Measurements from ENCODE around the gene SMIM22. TPM values are rescaled to one million over a fixed set of nuclear protein-coding genes. Genes with fewer than 3 reads are reported as not detected.

SMIM22 gene
- total RNA-seq, 1 donor from 2014 or later, result not detected

DNA sequence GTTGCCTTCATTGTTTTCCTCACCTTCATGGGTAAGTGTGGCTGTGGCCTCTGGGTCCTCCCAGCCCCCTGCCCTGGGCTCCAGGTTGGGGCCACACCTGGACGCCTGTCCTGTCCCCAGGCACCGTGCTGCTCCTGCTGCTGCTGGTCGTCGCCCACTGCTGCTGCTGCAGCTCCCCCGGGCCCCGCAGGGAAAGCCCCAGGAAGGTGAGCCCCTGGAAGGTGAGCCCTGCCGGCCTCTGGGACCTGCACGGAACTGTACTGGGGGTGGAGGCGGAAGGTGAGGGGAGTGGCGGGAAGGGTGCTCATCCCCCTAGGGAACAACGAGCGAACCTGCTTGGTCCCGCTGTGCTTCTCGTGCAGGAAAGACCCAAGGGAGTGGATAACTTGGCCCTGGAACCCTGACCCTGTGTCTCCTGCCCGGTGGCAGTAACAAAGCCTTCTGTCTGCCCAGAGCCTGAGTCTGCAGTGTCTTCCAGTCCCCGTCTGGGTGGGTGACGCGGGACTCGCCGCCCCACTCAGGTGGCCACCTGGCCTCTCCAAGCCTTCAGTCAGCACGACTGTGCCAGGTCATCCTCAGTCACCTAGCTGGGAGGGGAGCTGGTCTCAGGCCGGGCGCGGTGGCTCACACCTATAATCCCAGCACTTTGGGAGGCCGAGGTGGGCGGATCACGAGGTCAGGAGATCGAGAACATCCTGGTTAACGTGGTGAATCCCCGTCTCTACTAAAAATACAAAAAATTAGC is 831 bp downstream of the SMIM22 start:
- DNase-seq (ENCODE audit: extremely low read depth, low read depth, low spot score), result no peak

DNA sequence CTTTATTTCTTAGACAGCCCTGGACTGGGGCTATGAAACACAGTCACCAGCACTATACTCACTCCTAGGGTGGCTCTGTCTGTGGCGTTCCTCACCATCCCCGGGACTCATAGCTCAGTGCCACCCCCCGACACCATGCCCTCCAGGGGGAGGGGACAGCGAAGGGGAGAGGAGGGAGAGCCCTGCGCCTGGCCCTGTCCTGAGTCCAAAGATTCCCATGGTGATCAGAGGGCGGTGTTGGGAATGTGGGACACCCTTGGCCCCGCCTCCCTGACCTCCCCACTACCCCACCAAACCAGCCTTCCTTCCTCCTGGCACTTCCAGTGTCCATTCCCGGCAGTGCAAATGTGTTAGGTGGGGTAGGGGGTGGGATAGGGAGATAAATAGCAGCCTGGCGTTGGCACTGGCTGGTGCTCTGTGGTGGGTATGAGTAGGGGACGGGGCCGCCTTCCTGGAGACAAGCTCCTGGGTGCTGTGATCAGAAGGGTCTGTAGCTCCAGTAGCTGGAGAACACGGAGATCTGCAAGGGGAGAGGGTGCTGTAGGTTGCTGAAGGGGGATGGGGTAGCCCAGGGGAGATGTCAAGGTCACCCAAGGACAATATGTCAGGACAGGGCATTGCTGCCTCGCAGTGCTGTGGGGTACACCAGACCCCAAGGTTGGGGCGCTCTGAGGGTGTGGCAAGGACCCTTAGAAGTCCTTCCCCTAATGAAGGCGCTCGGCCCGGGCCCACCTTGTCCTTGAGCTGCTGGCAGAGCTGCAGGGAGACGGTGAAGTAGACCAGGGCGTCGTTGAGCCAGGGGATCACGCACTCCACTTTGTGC is 2.0 kb downstream of the SMIM22 start:
- DNase-seq (ENCODE audit: extremely low read depth, low read depth, low spot score), result no peak

DNA sequence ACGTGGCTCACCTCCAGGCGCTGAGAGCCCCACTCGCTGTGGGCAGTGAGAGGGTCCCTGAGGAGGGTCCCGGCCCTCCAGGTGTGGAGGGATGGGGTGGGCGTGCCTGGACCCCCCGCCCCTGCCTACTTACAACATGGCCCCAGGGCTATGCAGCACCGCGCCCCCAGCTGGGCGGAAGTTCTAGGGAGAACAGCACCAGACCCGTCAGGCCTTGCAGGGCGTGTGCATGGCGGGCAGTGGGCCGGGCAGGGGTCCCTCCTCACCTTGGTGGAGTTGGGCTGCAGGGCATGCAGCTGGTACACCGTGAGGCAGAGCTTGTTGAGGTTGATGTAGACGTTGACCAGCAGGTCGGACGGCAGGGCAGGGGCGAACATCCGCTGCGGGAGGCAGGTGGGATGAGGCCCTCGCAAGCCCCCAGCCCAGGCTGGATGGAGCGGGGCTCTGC is 2.7 kb downstream of the SMIM22 start:
- DNase-seq (ENCODE audit: extremely low read depth, low read depth, low spot score), result no peak

GRCh38 chr16:4798456-4798855 is 3.3 kb downstream of the SMIM22 start:
- no peak for DNase-seq (ENCODE audit: extremely low read depth, low read depth, low spot score)

DNA sequence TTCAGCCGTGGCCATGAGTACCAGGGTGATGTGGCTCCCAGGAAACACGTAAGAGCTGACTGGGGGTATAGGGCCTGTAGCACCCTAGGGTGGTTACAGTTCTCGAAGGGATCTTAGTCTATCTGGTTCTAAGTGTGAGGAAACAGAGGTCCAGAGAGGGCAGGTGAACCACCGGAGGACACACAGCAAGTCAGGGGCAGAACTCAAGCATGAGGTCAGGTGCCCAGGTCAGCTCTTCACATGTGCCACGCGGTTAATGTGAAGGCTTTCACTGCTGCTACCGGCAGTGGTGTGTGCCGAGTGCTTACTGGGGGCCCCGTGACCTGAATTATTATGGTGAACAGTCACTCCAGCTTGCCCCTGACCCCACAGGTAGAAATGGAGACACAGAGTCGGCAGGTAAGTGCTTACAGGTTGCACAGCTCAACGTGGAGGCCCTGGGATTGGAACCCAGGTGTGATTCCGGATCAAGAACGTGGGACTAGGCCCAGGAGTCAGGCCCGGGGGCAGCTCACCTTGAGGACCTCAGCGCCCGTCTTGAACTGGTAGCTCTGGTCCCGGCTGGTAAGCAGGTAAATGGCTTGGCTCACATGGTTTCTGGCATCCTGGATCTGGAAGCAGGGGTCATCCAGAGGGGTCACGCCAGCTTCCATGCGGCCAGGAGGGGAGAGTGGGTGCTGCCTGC is 4.1 kb downstream of the SMIM22 start:
- DNase-seq (ENCODE audit: extremely low read depth, low read depth, low spot score), result no peak

DNA sequence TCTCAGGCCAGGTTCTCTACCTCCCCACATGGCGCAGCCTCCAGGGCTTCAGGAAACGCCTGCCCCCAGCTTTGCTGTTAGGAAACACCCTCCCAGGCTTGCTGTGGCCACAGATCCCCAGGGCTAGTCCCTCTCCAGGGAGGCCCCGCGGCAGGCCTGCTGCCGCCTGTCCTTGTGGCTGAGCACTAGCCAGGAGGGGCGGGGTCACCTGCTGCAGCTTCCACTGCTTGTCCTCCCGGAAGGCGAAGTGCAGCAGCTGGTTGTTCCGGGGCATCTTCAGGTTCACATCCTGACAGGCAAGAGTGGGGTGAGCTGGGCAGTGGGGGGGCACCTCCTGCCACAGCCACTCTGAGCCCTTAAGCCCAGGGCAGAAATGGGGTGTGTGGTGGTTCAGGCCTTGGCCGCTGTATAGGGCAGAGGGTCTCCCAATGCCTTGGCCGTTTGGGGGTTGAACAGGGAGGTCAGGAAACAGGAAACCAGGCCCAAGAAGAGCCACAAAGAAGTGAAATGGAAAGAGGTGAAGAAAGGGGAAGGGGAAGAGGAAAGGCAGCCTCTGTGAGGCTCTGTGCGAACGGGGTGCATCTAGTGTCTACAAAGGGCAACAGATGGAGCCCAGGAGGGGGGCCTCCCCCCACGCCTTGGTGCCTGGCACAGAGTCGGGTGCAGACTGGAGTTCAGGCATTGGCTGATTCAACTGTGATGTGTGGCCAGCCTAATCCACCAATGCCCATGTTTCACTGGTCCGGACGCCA is 5.3 kb downstream of the SMIM22 start:
- DNase-seq (ENCODE audit: extremely low read depth, low read depth, low spot score), result no peak

- no peak for DNase-seq (ENCODE audit: extremely low read depth, low read depth, low spot score)
Measured at GRCh38 chr16:4801051-4801961, 6.1 kb downstream of the SMIM22 start.

DNA sequence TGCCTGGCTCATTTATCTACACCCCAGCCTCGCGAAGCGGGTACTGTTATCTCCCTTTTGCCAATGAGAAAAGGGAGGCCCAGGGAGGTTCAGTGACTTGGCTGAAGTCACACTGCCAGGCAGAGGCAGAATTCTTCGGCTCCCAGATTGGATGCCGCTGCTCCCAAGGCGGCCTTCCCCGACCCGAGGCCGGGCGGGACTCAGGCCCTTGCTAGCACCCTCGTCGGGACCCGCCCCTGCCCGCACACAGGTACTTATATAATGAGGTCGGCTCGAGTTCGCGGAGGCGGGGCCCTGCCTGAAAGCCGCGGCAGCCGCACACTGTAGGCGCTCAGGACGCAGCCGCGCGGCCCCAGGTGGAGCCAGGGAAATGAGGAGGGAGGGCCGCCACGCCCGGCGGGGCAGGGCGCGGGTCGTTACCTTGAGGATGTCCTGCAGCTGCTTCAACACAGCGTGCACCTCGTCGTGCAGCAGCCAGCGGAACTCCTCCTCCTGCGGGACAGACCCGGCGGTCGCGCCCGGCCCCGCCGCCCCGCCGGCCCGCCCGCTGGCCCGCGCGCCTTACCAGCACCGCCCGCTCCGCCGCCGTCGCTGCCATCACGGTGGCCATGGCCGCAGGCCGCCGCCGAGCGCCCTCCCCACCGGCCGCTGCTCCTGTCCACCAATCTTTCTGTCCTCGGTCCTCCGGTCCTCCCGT is 6.9 kb downstream of the SMIM22 start, which contains the start of gene ROGDI:
Gene ROGDI (minus strand): TSS at position 672 of the 697 bp plus-strand sequence. CDS start 62 bp downstream, at position 610.
- DNase-seq (ENCODE audit: extremely low read depth, low read depth, low spot score), result no peak

GRCh38 chr16:4802659-4803287 is 7.6 kb downstream of the SMIM22 start:
- no peak for DNase-seq (ENCODE audit: extremely low read depth, low read depth, low spot score)

- DNase-seq (ENCODE audit: extremely low read depth, low read depth, low spot score), result no peak
Measured at GRCh38 chr16:4803401-4803844, 8.3 kb downstream of the SMIM22 start.

GRCh38 chr16:4803898-4804762 is 9.0 kb downstream of the SMIM22 start:
- no peak for DNase-seq (ENCODE audit: extremely low read depth, low read depth, low spot score)

GRCh38 chr16:4805231-4805630 is 10.1 kb downstream of the SMIM22 start:
- no peak for DNase-seq (ENCODE audit: extremely low read depth, low read depth, low spot score)

GRCh38 chr16:4806280-4806679 is 11.1 kb downstream of the SMIM22 start:
- DNase-seq (ENCODE audit: extremely low read depth, low read depth, low spot score), result no peak

DNA sequence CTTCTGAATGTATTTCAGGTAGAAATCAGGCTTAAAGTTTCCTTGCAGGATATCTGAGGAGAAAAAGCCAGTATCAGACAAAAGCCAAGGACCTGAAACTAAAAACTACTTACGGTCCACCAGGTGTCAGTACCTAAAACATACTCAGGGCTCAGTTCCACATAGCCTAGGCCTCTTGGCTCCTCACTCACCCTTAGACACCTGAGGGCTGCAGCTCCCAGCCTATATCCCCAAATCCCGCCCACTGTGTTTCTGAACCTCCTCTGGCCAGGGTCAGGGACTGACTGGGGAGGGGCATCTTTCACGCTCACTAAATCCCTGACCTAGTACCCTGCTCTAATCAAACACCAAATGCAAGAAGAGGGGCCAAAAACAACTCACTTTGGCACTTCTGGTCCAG is 16.1 kb downstream of the SMIM22 start:
- DNase-seq (ENCODE audit: extremely low read depth, low read depth, low spot score), result no peak

- no peak for DNase-seq (ENCODE audit: extremely low read depth, low read depth, low spot score)
Measured at GRCh38 chr16:4811773-4812172, 16.6 kb downstream of the SMIM22 start.

DNA sequence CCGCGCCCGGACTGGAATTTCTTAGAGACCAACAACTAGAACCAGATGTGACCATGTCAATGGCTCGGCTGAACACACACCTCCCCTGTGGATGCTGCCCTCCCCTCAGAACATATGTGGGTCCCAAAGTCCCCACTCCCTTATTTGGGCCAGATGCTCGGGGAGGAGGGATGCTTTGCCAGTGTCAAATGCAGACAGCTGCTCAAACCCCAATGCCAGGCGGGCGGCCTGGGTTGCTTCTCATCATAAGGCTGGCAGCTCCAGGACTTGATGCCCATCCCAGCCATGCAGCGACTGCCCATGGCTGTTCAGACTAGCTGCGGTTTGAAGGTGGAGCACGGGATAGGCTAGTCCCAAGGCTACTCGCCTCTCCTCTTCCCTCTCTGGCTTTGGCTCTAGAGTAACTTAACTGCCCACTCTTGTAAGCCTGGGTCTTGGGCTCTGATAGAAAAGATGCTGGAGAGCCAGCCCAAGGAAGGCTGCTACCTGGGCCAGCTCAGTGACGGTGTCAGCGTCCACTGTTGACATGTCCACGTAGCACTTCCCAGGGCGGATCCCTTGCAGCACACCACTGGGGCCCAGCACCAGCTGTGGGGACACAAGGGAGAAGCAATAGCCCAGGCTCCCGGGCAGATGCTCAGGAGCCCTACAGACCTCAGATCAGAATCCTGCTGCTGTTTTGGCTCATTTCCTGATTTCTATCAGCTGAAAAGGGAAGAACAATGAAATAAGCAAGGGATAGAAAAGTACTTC is 18.3 kb downstream of the SMIM22 start:
- no peak for DNase-seq (ENCODE audit: extremely low read depth, low read depth, low spot score)

GRCh38 chr16:4814046-4814445 is 18.9 kb downstream of the SMIM22 start:
- DNase-seq (ENCODE audit: extremely low read depth, low read depth, low spot score), result no peak

Data from glomerular endothelial cell (primary cell).